HG03097 (cell line): Measurements from ENCODE around the gene ASL.
"Not testable (repeated sequence)": the region's sequence is repeated elsewhere in the genome, so short reads cannot be mapped to it uniquely, and the experiment has no call there.

Experiments
- ATAC-seq: cut with Tn5 transposase; IDR thresholded peaks from one replicate; pipeline ENCODE4 v1.9.1; 2021; ENCODE audit not compliant: unreplicated experiment, low FRiP score

ASL gene

GRCh38 chr7:66116680-66117420, 41.2 kb downstream of the ASL start:
- ATAC-seq: not testable (repeated sequence)

GRCh38 chr7:66118603-66119002, 43.0 kb downstream of the ASL start:
- ATAC-seq: no peak

- ATAC-seq: no peak
Observed at GRCh38 chr7:66119245-66119850, 43.7 kb downstream of the ASL start.

GRCh38 chr7:66123175-66123528, 47.5 kb downstream of the ASL start:
- ATAC-seq: no peak

- not testable (repeated sequence) for ATAC-seq
Observed at GRCh38 chr7:66124569-66124861, 48.9 kb downstream of the ASL start.

GRCh38 chr7:66125052-66125694, 49.6 kb downstream of the ASL start:
- ATAC-seq: no peak

- not testable (repeated sequence) for ATAC-seq
Observed at GRCh38 chr7:66125781-66126352, 50.2 kb downstream of the ASL start.

- not testable (repeated sequence) for ATAC-seq
Observed at GRCh38 chr7:66127172-66127571, 51.6 kb downstream of the ASL start.

GRCh38 chr7:66138994-66139752, 63.6 kb downstream of the ASL start:
- no peak for ATAC-seq

- ATAC-seq: no peak
Observed at GRCh38 chr7:66140924-66141323, 65.3 kb downstream of the ASL start.

GRCh38 chr7:66142334-66142733, 66.7 kb downstream of the ASL start:
- ATAC-seq: no peak

- ATAC-seq: no peak
Observed at GRCh38 chr7:66142996-66143395, 67.4 kb downstream of the ASL start.
